SH-SY5Y (cell line): Measurements from ENCODE around the gene TNS4.

Experiments
- GATA2 ChIP-seq: IDR thresholded peaks from 2 replicates; pipeline ENCODE4 v1.6.1; 2011; ENCODE audit warnings: mild to moderate bottlenecking, low read depth, low read length
- GATA3 ChIP-seq: IDR thresholded peaks from 2 replicates; pipeline ENCODE4 v1.6.1; 2011; ENCODE audit warnings: low read depth, mild to moderate bottlenecking, low read length, moderate library complexity

GRCh38 chr17:40541060-40541872 lies 39.8 kb upstream of the TNS4 start:
- TF ChIP-seq GATA3 = no peak
- no peak for TF ChIP-seq GATA2
